ENCODE results near the gene PLK1.
"Not testable (repeated sequence)": the region's sequence is repeated elsewhere in the genome, so short reads cannot be mapped to it uniquely, and the experiment has no call there.

PLK1 gene

DNA sequence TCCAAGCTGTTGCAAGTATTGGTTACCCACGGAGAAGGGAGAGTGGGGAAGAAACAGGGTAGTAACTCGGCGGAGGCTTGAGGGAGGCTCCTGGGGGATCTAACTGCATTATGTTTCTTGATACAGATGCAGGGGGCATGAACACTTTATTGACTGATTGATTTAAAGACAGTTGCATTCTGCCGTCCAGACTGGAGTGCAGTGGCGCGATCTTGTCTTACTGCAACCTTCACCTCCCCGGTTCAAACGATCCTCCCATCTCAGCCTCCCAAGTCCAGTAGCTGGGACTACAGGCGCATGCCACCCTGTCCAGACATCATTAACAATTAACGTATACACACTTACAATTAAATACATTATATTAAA is 49.4 kb downstream of the PLK1 start:
- TF ChIP-seq CTCF (IDR thresholded peaks at IDR 0.05; ENCODE audit: low read depth, low read length) = no peak; the same call in 1 of the 2 replicates
- no peak overlapping the region for H3K4me3 ChIP-seq (ENCODE audit: low read depth, low read length)

DNA sequence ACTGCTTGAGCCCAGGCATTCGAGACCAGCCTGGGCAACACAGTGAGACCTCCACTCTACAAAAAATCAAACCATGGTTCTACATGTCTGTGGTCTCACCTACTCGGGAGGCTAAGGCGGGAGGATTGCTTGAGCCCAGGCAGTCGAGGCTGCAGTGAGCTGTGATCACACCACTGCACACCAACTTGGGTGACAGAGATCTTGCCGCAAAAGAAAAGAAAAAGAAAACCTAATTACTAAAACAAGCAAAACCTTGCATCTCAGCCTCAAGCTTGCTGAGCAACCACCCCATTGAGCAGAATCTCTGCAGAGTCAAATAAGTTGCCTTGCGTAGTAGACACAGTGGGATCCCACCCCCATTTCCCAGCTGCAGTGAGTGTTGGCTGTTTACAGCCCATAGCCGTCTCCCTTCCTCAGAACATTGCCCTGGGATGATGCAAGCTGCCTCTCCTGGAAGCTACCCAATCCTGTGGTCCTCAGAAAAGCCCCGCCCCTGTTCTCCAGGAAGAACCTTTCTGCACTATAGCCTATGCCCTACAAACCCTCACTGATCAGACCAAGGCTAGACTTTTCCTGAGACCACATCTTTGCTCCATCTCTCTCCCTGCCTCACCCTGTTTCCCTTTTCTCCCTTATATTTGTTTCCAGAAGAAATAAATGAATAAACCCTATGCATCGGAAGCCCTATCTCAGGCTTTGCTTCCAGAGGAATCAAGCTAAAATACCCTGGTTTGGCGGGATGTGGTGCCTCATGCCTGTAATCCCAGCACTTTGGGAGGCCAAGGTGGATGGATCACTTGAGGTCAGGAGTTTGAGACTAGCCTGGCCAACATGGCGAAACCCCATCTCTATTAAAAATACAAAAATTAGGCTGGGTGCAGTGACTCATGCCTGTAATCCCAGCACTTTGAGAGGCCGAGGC is 51.1 kb downstream of the PLK1 start:
- TF ChIP-seq CTCF (IDR thresholded peaks at IDR 0.05; ENCODE audit: low read depth, low read length) = no peak

GRCh38 chr16:23734176-23734893 is 55.6 kb downstream of the PLK1 start:
- no peak for TF ChIP-seq CTCF (IDR thresholded peaks at IDR 0.05; ENCODE audit: low read depth, low read length)
- no peak overlapping the region for H3K4me3 ChIP-seq (ENCODE audit: low read depth, low read length)

More for the DNA sequence above, 51.1 kb downstream of the PLK1 start:
- no peak overlapping the region for H3K4me3 ChIP-seq (ENCODE audit: low read depth, low read length)

DNA sequence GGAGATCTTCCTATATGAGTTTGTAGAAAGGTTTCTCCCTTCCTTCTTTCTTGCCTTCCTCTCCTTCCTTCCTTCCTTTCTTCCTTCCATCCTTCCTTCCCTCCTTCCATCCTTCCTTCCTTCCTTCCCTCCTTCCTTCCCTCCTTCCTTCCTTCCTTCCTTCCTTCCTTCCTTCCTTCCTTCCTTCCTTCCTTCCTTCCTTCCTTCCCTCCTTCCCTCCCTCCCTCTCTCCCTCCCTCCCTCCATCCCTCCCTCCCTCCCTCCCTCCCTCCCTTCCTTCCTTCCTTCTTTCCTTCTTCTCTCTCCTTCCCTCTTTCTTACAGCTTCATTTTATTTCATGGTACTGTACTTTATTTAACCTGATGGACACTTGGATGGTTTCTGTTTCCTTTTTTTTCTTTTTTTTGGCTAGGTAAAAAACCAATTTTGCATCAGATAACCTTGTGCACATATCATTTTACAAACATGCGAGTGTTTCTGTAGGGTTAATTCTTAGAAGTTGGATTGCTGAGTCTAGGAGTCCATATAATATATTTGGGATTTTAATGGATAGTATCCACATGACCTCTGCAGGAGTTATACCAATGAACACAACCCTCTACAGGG is 58.8 kb downstream of the PLK1 start:
- not testable (repeated sequence) for H3K4me3 ChIP-seq (ENCODE audit: low read depth, low read length)

DNA sequence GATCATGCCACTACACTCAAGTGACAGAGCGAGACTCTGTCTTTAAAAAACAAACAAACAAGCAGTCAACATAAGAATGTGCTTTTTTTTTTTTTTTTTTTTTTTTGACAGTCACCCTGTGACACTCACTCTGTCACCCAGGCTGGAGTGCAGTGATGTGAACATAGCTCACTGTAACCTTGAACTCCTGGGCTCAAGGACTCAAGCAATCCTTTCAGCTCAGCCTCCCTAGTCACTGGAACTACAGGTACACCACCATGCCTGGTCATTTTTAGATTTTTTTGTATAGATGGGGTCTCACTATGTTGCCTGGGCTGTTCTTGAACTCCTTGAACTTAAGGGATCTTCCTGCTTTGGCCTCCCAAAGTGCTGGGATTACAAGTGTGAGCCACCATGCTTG is 60.8 kb downstream of the PLK1 start:
- TF ChIP-seq CTCF (IDR thresholded peaks at IDR 0.05; ENCODE audit: low read depth, low read length) = no peak
- no peak overlapping the region for H3K4me3 ChIP-seq (ENCODE audit: low read depth, low read length)
